ENCODE data around the gene ZNF783.
"Not testable (repeated sequence)": the region's sequence is repeated elsewhere in the genome, so short reads cannot be mapped to it uniquely, and the experiment has no call there.

ZNF783 gene

GRCh38 chr7:149266451-149266850 lies 4.5 kb downstream of the ZNF783 start:
- H3K4me1 ChIP-seq (ENCODE audit: insufficient read depth, low read length), result no peaks in the 10 kb centered on the region
- H3K36me3 ChIP-seq (ENCODE audit: insufficient read depth, low read depth, low read length), result peaks cover 23% of the 10 kb centered on the region
- no peak overlapping the region for H3K4me3 ChIP-seq (ENCODE audit: low read length)

GRCh38 chr7:149267733-149268132 lies 5.7 kb downstream of the ZNF783 start:
- H3K4me1 ChIP-seq (ENCODE audit: insufficient read depth, low read length), result no peaks in the 10 kb centered on the region
- no peak overlapping the region for H3K4me3 ChIP-seq (ENCODE audit: low read length)
- H3K9me3 ChIP-seq (ENCODE audit: insufficient read depth, low read depth, low read length), result no peaks in the 10 kb centered on the region
- no peaks in the 10 kb centered on the region; the same call in 1 of the 2 replicates for H3K27me3 ChIP-seq (ENCODE audit: insufficient read depth, low read length)
- H3K36me3 ChIP-seq (ENCODE audit: insufficient read depth, low read depth, low read length), result peaks cover 27% of the 10 kb centered on the region
- H3K9ac ChIP-seq (ENCODE audit: low read depth, low read length), result no peak overlapping the region
- no peak overlapping the region for H3K27ac ChIP-seq (ENCODE audit: low read length)

More at GRCh38 chr7:149266451-149266850, 4.5 kb downstream of the ZNF783 start:
- Histone ChIP-seq H3K27ac (ENCODE audit: low read length) (no peak overlapping the region), H3K9ac (ENCODE audit: low read depth, low read length) (no peak overlapping the region), H3K9me3 (ENCODE audit: insufficient read depth, low read depth, low read length) (no peaks in the 10 kb centered on the region), H3K27me3 (ENCODE audit: insufficient read depth, low read length) (peaks cover 3% of the 10 kb centered on the region)

GRCh38 chr7:149274424-149274823 lies 12.4 kb downstream of the ZNF783 start:
- H3K4me1 ChIP-seq (ENCODE audit: insufficient read depth, low read length), result not testable (repeated sequence)
- H3K36me3 ChIP-seq (ENCODE audit: insufficient read depth, low read depth, low read length), result peaks cover 22% of the 10 kb centered on the region

GRCh38 chr7:149277871-149278270 lies 15.9 kb downstream of the ZNF783 start:
- Histone ChIP-seq H3K27ac (ENCODE audit: low read length) (no peak overlapping the region), H3K4me1 (ENCODE audit: insufficient read depth, low read length) (no peaks in the 10 kb centered on the region), H3K27me3 (ENCODE audit: insufficient read depth, low read length) (no peaks in the 10 kb centered on the region), H3K4me3 (ENCODE audit: low read length) (no peak overlapping the region), H3K36me3 (ENCODE audit: insufficient read depth, low read depth, low read length) (peaks cover 18% of the 10 kb centered on the region), H3K9ac (ENCODE audit: low read depth, low read length) (no peak overlapping the region), H3K9me3 (ENCODE audit: insufficient read depth, low read depth, low read length) (no peaks in the 10 kb centered on the region)

More at GRCh38 chr7:149274424-149274823, 12.4 kb downstream of the ZNF783 start:
- H3K9ac ChIP-seq (ENCODE audit: low read depth, low read length); H3K9me3 ChIP-seq (ENCODE audit: insufficient read depth, low read depth, low read length); H3K27me3 ChIP-seq (ENCODE audit: insufficient read depth, low read length); H3K4me3 ChIP-seq (ENCODE audit: low read length); H3K27ac ChIP-seq (ENCODE audit: low read length): not testable (repeated sequence)

GRCh38 chr7:149278396-149278795 lies 16.4 kb downstream of the ZNF783 start:
- H3K9me3 ChIP-seq (ENCODE audit: insufficient read depth, low read depth, low read length), result no peaks in the 10 kb centered on the region
- H3K4me3 ChIP-seq (ENCODE audit: low read length), result no peak overlapping the region
- H3K4me1 ChIP-seq (ENCODE audit: insufficient read depth, low read length), result no peaks in the 10 kb centered on the region
- H3K9ac ChIP-seq (ENCODE audit: low read depth, low read length), result no peak overlapping the region
- H3K27me3 ChIP-seq (ENCODE audit: insufficient read depth, low read length), result no peaks in the 10 kb centered on the region
- H3K36me3 ChIP-seq (ENCODE audit: insufficient read depth, low read depth, low read length), result peaks cover 18% of the 10 kb centered on the region
- H3K27ac ChIP-seq (ENCODE audit: low read length), result no peak overlapping the region

- Histone ChIP-seq H3K27me3 (ENCODE audit: insufficient read depth, low read length) (peaks cover 5% of the 10 kb centered on the region; the same call in 1 of the 2 replicates), H3K27ac (ENCODE audit: low read length) (no peak overlapping the region), H3K9ac (ENCODE audit: low read depth, low read length) (no peak overlapping the region), H3K4me3 (ENCODE audit: low read length) (no peak overlapping the region), H3K9me3 (ENCODE audit: insufficient read depth, low read depth, low read length) (no peaks in the 10 kb centered on the region), H3K4me1 (ENCODE audit: insufficient read depth, low read length) (no peaks in the 10 kb centered on the region), H3K36me3 (ENCODE audit: insufficient read depth, low read depth, low read length) (peaks cover 18% of the 10 kb centered on the region)
These were observed 17.2 kb downstream of the ZNF783 start for GRCh38 chr7:149279111-149279743.

- Histone ChIP-seq H3K4me3 (ENCODE audit: low read length) (no peak overlapping the region), H3K36me3 (ENCODE audit: insufficient read depth, low read depth, low read length) (peaks cover 18% of the 10 kb centered on the region), H3K9ac (ENCODE audit: low read depth, low read length) (no peak overlapping the region), H3K9me3 (ENCODE audit: insufficient read depth, low read depth, low read length) (no peaks in the 10 kb centered on the region), H3K4me1 (ENCODE audit: insufficient read depth, low read length) (0 out of 2 replicates have a peak, but pooled peaks cover 3% of the 10 kb centered on the region), H3K27ac (ENCODE audit: low read length) (no peak overlapping the region), H3K27me3 (ENCODE audit: insufficient read depth, low read length) (peaks cover 10% of the 10 kb centered on the region; the same call in 1 of the 2 replicates)
These were observed 18.2 kb downstream of the ZNF783 start for GRCh38 chr7:149280151-149280550.

GRCh38 chr7:149280661-149281507 lies 18.9 kb downstream of the ZNF783 start:
- Histone ChIP-seq H3K4me1 (ENCODE audit: insufficient read depth, low read length) (0 out of 2 replicates have a peak, but pooled peaks cover 3% of the 10 kb centered on the region), H3K36me3 (ENCODE audit: insufficient read depth, low read depth, low read length) (peaks cover 18% of the 10 kb centered on the region), H3K27me3 (ENCODE audit: insufficient read depth, low read length) (peaks cover 16% of the 10 kb centered on the region; the same call in 1 of the 2 replicates), H3K27ac (ENCODE audit: low read length) (no peak overlapping the region), H3K9ac (ENCODE audit: low read depth, low read length) (no peak overlapping the region), H3K4me3 (ENCODE audit: low read length) (no peak overlapping the region), H3K9me3 (ENCODE audit: insufficient read depth, low read depth, low read length) (no peaks in the 10 kb centered on the region)

GRCh38 chr7:149281508-149282330 lies 19.7 kb downstream of the ZNF783 start:
- Histone ChIP-seq H3K36me3 (ENCODE audit: insufficient read depth, low read depth, low read length) (peaks cover 13% of the 10 kb centered on the region), H3K9me3 (ENCODE audit: insufficient read depth, low read depth, low read length) (no peaks in the 10 kb centered on the region), H3K9ac (ENCODE audit: low read depth, low read length) (no peak overlapping the region), H3K27me3 (ENCODE audit: insufficient read depth, low read length) (peaks cover 22% of the 10 kb centered on the region; the same call in 1 of the 2 replicates), H3K4me1 (ENCODE audit: insufficient read depth, low read length) (0 out of 2 replicates have a peak, but pooled peaks cover 3% of the 10 kb centered on the region), H3K27ac (ENCODE audit: low read length) (no peak overlapping the region), H3K4me3 (ENCODE audit: low read length) (no peak overlapping the region)

GRCh38 chr7:149282331-149282655 lies 20.3 kb downstream of the ZNF783 start:
- Histone ChIP-seq H3K9ac (ENCODE audit: low read depth, low read length) (no peak overlapping the region), H3K4me1 (ENCODE audit: insufficient read depth, low read length) (0 out of 2 replicates have a peak, but pooled peaks cover 3% of the 10 kb centered on the region), H3K9me3 (ENCODE audit: insufficient read depth, low read depth, low read length) (no peaks in the 10 kb centered on the region), H3K27ac (ENCODE audit: low read length) (no peak overlapping the region), H3K4me3 (ENCODE audit: low read length) (no peak overlapping the region), H3K27me3 (ENCODE audit: insufficient read depth, low read length) (peaks cover 22% of the 10 kb centered on the region; the same call in 1 of the 2 replicates), H3K36me3 (ENCODE audit: insufficient read depth, low read depth, low read length) (peaks cover 9% of the 10 kb centered on the region)

- Histone ChIP-seq H3K9me3 (ENCODE audit: insufficient read depth, low read depth, low read length) (no peaks in the 10 kb centered on the region), H3K4me1 (ENCODE audit: insufficient read depth, low read length) (0 out of 2 replicates have a peak, but pooled peaks cover 3% of the 10 kb centered on the region), H3K36me3 (ENCODE audit: insufficient read depth, low read depth, low read length) (peaks cover 2% of the 10 kb centered on the region; the same call in 1 of the 2 replicates), H3K4me3 (ENCODE audit: low read length) (no peak overlapping the region), H3K27ac (ENCODE audit: low read length) (no peak overlapping the region), H3K27me3 (ENCODE audit: insufficient read depth, low read length) (peaks cover 22% of the 10 kb centered on the region; the same call in 1 of the 2 replicates), H3K9ac (ENCODE audit: low read depth, low read length) (no peak overlapping the region)
These were observed 21.3 kb downstream of the ZNF783 start for GRCh38 chr7:149283321-149283720.
